Left lung (tissue), 10 donors: Measurements from ENCODE around the gene WNT5B. TPM values are rescaled to one million over a fixed set of nuclear protein-coding genes. Genes with fewer than 3 reads are reported as not detected.
A peak's percentile ranks its signal among the peaks of the same experiment; 100 is the strongest.

Experiments
- ATAC-seq: fragments of 200-7000 bp; cut with Tn5 transposase; one replicate; pipeline ENCODE4 v1.9.1; 2020; ENCODE audit warnings: moderate library complexity
- DNase-seq, 4 donors: peaks; one replicate each; pipeline ENCODE4 v3.0.0-alpha.2; 2013 to 2020
- H3K27ac ChIP-seq, 2 donors: fragments of 200-600 bp; sonication (generic) in 1 of 2; one replicate each; pipeline versions ENCODE4 v1.5.0 to v1.8.0; 2020 to 2021
- H3K27me3 ChIP-seq, 2 donors: fragments of 200-600 bp; sonication (generic) in 1 of 2; one replicate each; pipeline versions ENCODE4 v1.5.0 to v1.8.0; 2020 to 2021
- H3K36me3 ChIP-seq, 2 donors: fragments of 200-600 bp; sonication (generic) in 1 of 2; one replicate each; pipeline versions ENCODE4 v1.5.0 to v1.8.0; 2020 to 2021
- H3K4me1 ChIP-seq, 2 donors: fragments of 200-600 bp; one replicate each; pipeline ENCODE4 v1.8.0; 2021
- H3K4me3 ChIP-seq, 2 donors: fragments of 200-600 bp; sonication (generic) in 1 of 2; one replicate each; pipeline versions ENCODE4 v1.5.0 to v1.8.0; 2020 to 2021; ENCODE audit warnings: mild to moderate bottlenecking in 1 of 2
- H3K9me3 ChIP-seq, 2 donors: fragments of 200-600 bp; sonication (generic) in 1 of 2; one replicate each; pipeline versions ENCODE4 v1.5.0 to v1.8.0; 2020 to 2021
- intact Hi-C, 2 donors: fragments of 100-400 bp; cut with DNase I; formaldehyde crosslinking; loops; one replicate each; pipeline versions ENCODE4 v1.11.2 to v1.14.2; 2022
- polyA plus RNA-seq, 6 donors: library from polyadenylated mRNA; unstranded; fragments of 120-200 nt; gene quantifications; one replicate each; pipeline ENCODE4 v1.2.1, GENCODE V29; 2013; ENCODE audit not compliant: insufficient read length in 6 of 6
- total RNA-seq, 2 donors: library from RNA; stranded (reverse); fragmentation: NEBNext Ultra II Directional; extraction: Animal tissue kit (Norgen Biotek cat#: 25700); gene quantifications; one replicate each; pipeline ENCODE4 v1.2.1, GENCODE V29; 2021
- TF ChIP-seq, protein P1 (sequence below), 2 donors: fragments of 200-600 bp; sonication (generic) in 1 of 2; IDR thresholded peaks; one replicate each; pipeline versions ENCODE4 v1.5.0 to v1.8.0; 2021; ENCODE audit warnings: antibody characterized with exemption in 2 of 2
- donor health status: DM: no; HTN: yes; CAD: no.
- donor health status: DM: no; HTN: no; CAD: no.

The WNT5B gene
- total and polyA plus RNA-seq, 8 donors, result 3.3 to 8.8 (median 6.7) TPM

DNA sequence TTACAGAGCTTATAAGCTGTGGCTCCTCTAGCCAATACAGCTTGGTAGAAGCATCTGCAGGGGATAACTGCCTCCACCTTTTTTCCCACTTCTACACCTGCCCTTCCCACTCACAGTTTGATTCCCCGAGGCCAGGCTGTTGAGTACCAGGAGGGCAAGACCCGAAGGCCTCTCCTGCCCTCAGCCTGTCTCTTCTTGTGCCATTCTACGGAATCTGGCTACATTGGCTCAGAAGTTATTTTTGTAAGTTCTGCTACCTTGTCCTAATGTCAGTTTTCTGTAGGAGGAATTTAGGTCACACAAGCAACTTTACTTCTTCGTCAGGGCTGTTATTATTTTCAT is 46.4 kb upstream of the WNT5B start:
- TF ChIP-seq, protein P1, sequence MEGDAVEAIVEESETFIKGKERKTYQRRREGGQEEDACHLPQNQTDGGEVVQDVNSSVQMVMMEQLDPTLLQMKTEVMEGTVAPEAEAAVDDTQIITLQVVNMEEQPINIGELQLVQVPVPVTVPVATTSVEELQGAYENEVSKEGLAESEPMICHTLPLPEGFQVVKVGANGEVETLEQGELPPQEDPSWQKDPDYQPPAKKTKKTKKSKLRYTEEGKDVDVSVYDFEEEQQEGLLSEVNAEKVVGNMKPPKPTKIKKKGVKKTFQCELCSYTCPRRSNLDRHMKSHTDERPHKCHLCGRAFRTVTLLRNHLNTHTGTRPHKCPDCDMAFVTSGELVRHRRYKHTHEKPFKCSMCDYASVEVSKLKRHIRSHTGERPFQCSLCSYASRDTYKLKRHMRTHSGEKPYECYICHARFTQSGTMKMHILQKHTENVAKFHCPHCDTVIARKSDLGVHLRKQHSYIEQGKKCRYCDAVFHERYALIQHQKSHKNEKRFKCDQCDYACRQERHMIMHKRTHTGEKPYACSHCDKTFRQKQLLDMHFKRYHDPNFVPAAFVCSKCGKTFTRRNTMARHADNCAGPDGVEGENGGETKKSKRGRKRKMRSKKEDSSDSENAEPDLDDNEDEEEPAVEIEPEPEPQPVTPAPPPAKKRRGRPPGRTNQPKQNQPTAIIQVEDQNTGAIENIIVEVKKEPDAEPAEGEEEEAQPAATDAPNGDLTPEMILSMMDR (IDR thresholded peaks at IDR 0.05), result no peak
- no peaks in the 10 kb centered on the region for H3K9me3 ChIP-seq
- no peak for DNase-seq
- H3K27ac ChIP-seq, result no peak overlapping the region
- H3K4me3 ChIP-seq, result no peak overlapping the region
- no peak for ATAC-seq
- no peaks in the 10 kb centered on the region for H3K36me3 ChIP-seq
- intact Hi-C loops, result loop anchor here in 1 of 2 donors (5.0 kb wide), 1 partner anchor 465 kb away; no protein-coding TSS in a partner anchor
- peaks cover 0 to 19% of the 10 kb centered on the region in 2 donors for H3K4me1 ChIP-seq
- no peaks in the 10 kb centered on the region for H3K27me3 ChIP-seq

DNA sequence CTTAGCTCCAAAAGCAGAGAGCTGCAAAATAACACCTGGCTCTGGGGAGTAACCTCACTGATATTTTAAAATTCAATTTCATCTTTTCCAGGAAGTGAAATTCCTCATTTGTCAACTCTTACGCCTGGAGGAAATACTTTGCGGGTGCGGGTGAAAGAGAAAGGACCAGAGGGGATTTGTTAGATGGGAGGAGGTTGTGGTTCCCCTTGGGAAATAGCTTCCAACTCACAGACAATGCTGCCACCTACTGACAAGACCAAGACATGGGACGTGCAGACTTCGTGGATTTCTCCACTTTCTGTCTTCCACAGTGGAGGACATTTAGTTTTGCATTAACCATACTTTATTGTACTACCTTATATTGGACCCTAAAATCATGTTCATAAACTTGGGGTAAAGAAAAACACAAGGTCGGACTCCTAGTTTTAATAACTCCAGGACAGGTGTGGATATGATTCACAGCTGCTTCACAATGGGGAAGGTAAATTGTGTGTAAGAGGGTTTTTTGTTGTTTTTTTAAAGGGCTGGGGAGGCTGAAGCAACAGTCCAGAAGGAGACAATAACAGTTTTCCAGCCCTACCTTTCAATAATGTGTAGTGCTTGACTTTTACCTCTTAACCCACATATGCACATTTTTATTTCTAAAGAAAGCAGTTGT is 45.5 kb upstream of the WNT5B start:
- ATAC-seq, result peak; percentile 95
- no peaks in the 10 kb centered on the region for H3K27me3 ChIP-seq
- peaks cover 0 to 28% of the 10 kb centered on the region in 2 donors for H3K4me1 ChIP-seq
- intact Hi-C loops, result loop anchor here in 1 of 2 donors (5.0 kb wide), 1 partner anchor 466 kb away; no protein-coding TSS in a partner anchor
- no peaks in the 10 kb centered on the region for H3K36me3 ChIP-seq
- DNase-seq, result peak in 2 of 4 donors; percentile 79 to 89
- no peaks in the 10 kb centered on the region for H3K9me3 ChIP-seq
- H3K27ac ChIP-seq, result no peak overlapping the region
- TF ChIP-seq, protein P1 (IDR thresholded peaks at IDR 0.05), result peak; percentile 88 to 90
- H3K4me3 ChIP-seq, result no peak overlapping the region

DNA sequence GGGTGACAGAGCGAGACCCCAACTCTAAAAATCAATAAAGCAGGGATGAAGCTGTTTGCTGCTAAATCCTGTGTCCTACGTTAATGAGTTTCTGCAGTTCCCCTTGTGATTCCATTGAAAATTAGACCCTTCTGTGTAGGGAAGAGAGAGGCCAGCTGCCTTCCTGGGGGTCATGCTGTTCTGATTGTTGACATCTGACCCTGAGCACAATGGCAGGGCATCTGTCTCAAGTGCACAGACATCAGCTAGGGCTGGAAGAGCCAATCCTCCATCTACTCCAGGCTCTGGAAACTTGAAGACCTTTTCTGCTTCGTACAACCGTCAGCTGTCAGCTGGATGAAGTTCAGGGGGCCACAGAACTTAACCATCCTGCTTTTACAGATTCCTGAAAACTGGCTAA is 44.7 kb upstream of the WNT5B start:
- DNase-seq (no peak), ATAC-seq (no peak)
- H3K4me3 ChIP-seq, result no peak overlapping the region
- no peaks in the 10 kb centered on the region for H3K27me3 ChIP-seq
- intact Hi-C loops, result loop anchor here in 1 of 2 donors (5.0 kb wide), 1 partner anchor 467 kb away; no protein-coding TSS in a partner anchor
- H3K36me3 ChIP-seq, result no peaks in the 10 kb centered on the region
- TF ChIP-seq, protein P1 (IDR thresholded peaks at IDR 0.05), result no peak
- no peak overlapping the region for H3K27ac ChIP-seq
- H3K9me3 ChIP-seq, result no peaks in the 10 kb centered on the region
- H3K4me1 ChIP-seq, result peaks cover 0 to 36% of the 10 kb centered on the region in 2 donors

DNA sequence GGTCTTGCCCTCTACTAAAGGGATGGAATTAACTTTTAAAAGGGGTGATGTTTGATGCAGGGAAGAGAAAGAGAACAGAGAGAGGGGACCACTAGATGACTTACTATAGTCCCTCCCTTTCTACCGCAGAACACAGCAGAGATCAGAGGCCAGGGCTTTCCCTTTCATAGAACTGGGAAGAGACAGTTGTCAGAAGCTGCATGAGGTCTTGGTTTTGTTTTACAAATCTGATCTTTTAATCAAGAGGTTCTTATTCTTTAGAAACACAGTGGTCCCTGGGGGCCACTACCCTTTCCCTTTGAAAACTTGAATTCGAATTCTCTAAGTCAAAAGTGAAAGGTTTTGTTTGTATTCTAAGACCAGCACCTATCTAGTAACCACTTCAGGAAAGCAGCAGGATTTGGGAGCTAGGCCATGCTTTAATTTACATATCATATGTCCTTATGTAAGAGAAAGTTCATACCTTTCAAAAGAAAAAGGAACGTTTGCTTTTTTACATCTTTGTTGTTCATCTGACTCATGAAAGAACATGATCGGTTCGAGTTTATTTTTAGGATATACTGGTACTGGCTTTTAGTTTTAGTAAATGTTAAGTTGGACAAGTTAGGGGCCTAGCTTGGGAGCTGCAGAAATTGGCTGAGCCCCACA is 41.0 kb upstream of the WNT5B start:
- DNase-seq (no peak), ATAC-seq (no peak)
- no peaks in the 10 kb centered on the region for H3K36me3 ChIP-seq
- intact Hi-C loops, result no loop called here
- no peak overlapping the region for H3K27ac ChIP-seq
- H3K4me3 ChIP-seq, result no peak overlapping the region
- H3K9me3 ChIP-seq, result no peaks in the 10 kb centered on the region
- H3K4me1 ChIP-seq, result peaks cover 20 to 64% of the 10 kb centered on the region in 2 donors
- TF ChIP-seq, protein P1 (IDR thresholded peaks at IDR 0.05), result no peak
- H3K27me3 ChIP-seq, result no peaks in the 10 kb centered on the region

DNA sequence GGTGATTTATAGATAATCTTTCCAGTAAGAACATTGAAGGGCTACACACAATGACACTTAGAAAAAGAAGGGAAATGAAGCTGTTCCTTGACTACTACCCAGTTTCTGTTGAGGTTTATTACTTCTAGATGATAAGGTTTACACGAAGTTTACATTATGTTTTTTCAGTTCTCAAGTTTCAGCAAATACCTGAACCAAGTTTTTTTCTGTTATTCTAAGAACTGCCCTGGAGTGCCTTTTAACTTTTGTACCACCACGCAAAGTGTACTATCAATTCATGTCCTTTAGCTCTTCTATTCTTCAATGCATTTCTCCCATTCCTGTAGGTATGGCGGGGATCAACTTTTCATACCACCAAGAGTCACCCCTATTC is 40.5 kb upstream of the WNT5B start:
- no peak for ATAC-seq
- no peaks in the 10 kb centered on the region for H3K9me3 ChIP-seq
- intact Hi-C loops, result no loop called here

More for the DNA sequence above, 40.5 kb upstream of the WNT5B start:
- Histone ChIP-seq H3K27me3 (no peaks in the 10 kb centered on the region), H3K4me3 (no peak overlapping the region), H3K4me1 (peaks cover 22 to 64% of the 10 kb centered on the region in 2 donors), H3K36me3 (no peaks in the 10 kb centered on the region), H3K27ac (no peak overlapping the region)
- DNase-seq, result no peak
- TF ChIP-seq, protein P1 (IDR thresholded peaks at IDR 0.05), result no peak
